KMS-11 (cell line): ENCODE measurements around the gene AIPL1.

Experiments
- H2AFZ ChIP-seq: fragments of 200-600 bp; sonication (generic); 2 replicates; pipeline ENCODE4 v1.6.1; 2016; ENCODE audit warnings: antibody characterized with exemption, mixed run types, low read depth
- H3K27ac ChIP-seq: fragments of 200-600 bp; sonication (generic); 2 replicates; pipeline ENCODE4 v1.6.1; 2016; ENCODE audit warnings: mild to moderate bottlenecking, mixed run types
- H3K27me3 ChIP-seq: fragments of 200-600 bp; sonication (generic); 2 replicates; pipeline ENCODE4 v1.6.1; 2017; ENCODE audit warnings: mild to moderate bottlenecking, low read depth, mixed run types, moderate library complexity; ENCODE audit not compliant: insufficient read depth
- H3K36me3 ChIP-seq: fragments of 200-600 bp; sonication (generic); 2 replicates; pipeline ENCODE4 v1.6.1; 2017; ENCODE audit warnings: mild to moderate bottlenecking, mixed run types; ENCODE audit not compliant: insufficient read depth
- H3K4me1 ChIP-seq: fragments of 200-600 bp; sonication (generic); 2 replicates; pipeline ENCODE4 v1.6.1; 2016; ENCODE audit warnings: mild to moderate bottlenecking, low read depth, mixed run types; ENCODE audit not compliant: poor library complexity, severe bottlenecking
- H3K4me2 ChIP-seq: fragments of 200-600 bp; sonication (generic); 2 replicates; pipeline ENCODE4 v1.7.0; 2016; ENCODE audit warnings: mild to moderate bottlenecking, mixed run types
- H3K4me3 ChIP-seq: fragments of 200-600 bp; sonication (generic); IDR thresholded peaks from 2 replicates; pipeline ENCODE4 v1.6.1; 2017; ENCODE audit warnings: low read depth, low read length, mixed read lengths; ENCODE audit not compliant: insufficient read depth
- H3K79me2 ChIP-seq: fragments of 200-600 bp; sonication (generic); 2 replicates; pipeline ENCODE4 v1.6.1; 2016; ENCODE audit warnings: low read depth, mixed run types; ENCODE audit not compliant: insufficient read depth
- H3K9ac ChIP-seq: fragments of 200-600 bp; sonication (generic); 2 replicates; pipeline ENCODE4 v1.6.1; 2016; ENCODE audit warnings: mild to moderate bottlenecking, mixed run types
- H4K20me1 ChIP-seq: fragments of 200-600 bp; sonication (generic); 2 replicates; pipeline ENCODE4 v1.6.1; 2016; ENCODE audit warnings: mild to moderate bottlenecking, mixed run types; ENCODE audit not compliant: insufficient read depth
- CTCF ChIP-seq: fragments of 200-600 bp; sonication (generic); conservative IDR thresholded peaks from 2 replicates; pipeline ENCODE4 v1.6.1; 2017; ENCODE audit warnings: low read depth, mild to moderate bottlenecking, antibody characterized with exemption, low read length, moderate library complexity, mixed read lengths

The AIPL1 gene

GRCh38 chr17:6376931-6377361 lies 58.0 kb downstream of the AIPL1 start:
- no peaks in the 10 kb centered on the region for H3K4me1 ChIP-seq
- H4K20me1 ChIP-seq, result no peaks in the 10 kb centered on the region
- H3K9ac ChIP-seq, result no peak overlapping the region
- H2AFZ ChIP-seq, result no peak overlapping the region
- no peak for TF ChIP-seq CTCF
- H3K36me3 ChIP-seq, result no peaks in the 10 kb centered on the region
- no peak overlapping the region for H3K4me2 ChIP-seq
- H3K27me3 ChIP-seq, result no peaks in the 10 kb centered on the region
- no peak overlapping the region for H3K27ac ChIP-seq
- H3K4me3 ChIP-seq, result no peak overlapping the region
- H3K79me2 ChIP-seq, result no peaks in the 10 kb centered on the region

- Histone ChIP-seq H2AFZ (no peak overlapping the region), H3K4me2 (no peak overlapping the region), H3K27me3 (no peaks in the 10 kb centered on the region), H3K4me1 (no peaks in the 10 kb centered on the region), H3K79me2 (no peaks in the 10 kb centered on the region), H3K4me3 (no peak overlapping the region), H3K27ac (no peak overlapping the region), H3K36me3 (no peaks in the 10 kb centered on the region), H3K9ac (no peak overlapping the region), H4K20me1 (no peaks in the 10 kb centered on the region)
- TF ChIP-seq CTCF, result no peak
Observed at GRCh38 chr17:6374761-6375312, 60.1 kb downstream of the AIPL1 start.

GRCh38 chr17:6374271-6374691 lies 60.6 kb downstream of the AIPL1 start:
- no peak overlapping the region for H3K4me2 ChIP-seq

More at GRCh38 chr17:6374271-6374691, 60.6 kb downstream of the AIPL1 start:
- no peak overlapping the region for H3K9ac ChIP-seq
- H3K4me3 ChIP-seq, result no peak overlapping the region
- no peak for TF ChIP-seq CTCF
- H3K36me3 ChIP-seq, result no peaks in the 10 kb centered on the region
- no peaks in the 10 kb centered on the region for H3K79me2 ChIP-seq
- no peaks in the 10 kb centered on the region for H3K27me3 ChIP-seq
- H4K20me1 ChIP-seq, result no peaks in the 10 kb centered on the region
- no peak overlapping the region for H3K27ac ChIP-seq
- H3K4me1 ChIP-seq, result no peaks in the 10 kb centered on the region
- no peak overlapping the region for H2AFZ ChIP-seq
